Mesothelial cell of epicardium (in vitro differentiated cells): ENCODE results near the gene APOH. TPM values are rescaled to one million over a fixed set of nuclear protein-coding genes. Genes with fewer than 3 reads are reported as not detected.

Experiments
- DNase-seq, 2 experiments: peaks; one replicate each; pipeline ENCODE4 v3.0.0; 2021; ENCODE audit warnings: low spot score in 2 of 2; ENCODE audit not compliant: unreplicated experiment in 2 of 2
- H3K27ac Mint-ChIP-seq: 2 replicates; pipeline ENCODE4 v1.8.0; 2021; ENCODE audit warnings: mixed read lengths
- H3K27me3 Mint-ChIP-seq: 2 replicates; pipeline ENCODE4 v1.8.0; 2021; ENCODE audit warnings: low read depth, mixed read lengths
- H3K36me3 Mint-ChIP-seq: 2 replicates; pipeline ENCODE4 v1.8.0; 2021; ENCODE audit warnings: mixed read lengths
- H3K4me1 Mint-ChIP-seq: 2 replicates; pipeline ENCODE4 v1.8.0; 2021; ENCODE audit warnings: mixed read lengths
- H3K4me3 Mint-ChIP-seq: 2 replicates; pipeline ENCODE4 v1.8.0; 2021; ENCODE audit warnings: mild to moderate bottlenecking, moderate library complexity, mixed read lengths
- H3K9me3 Mint-ChIP-seq: 2 replicates; pipeline ENCODE4 v1.8.0; 2021; ENCODE audit warnings: mixed read lengths
- CTCF ChIP-seq: fragments of 200-600 bp; sonication (generic); IDR thresholded peaks from one replicate; pipeline ENCODE4 v1.5.0; 2021; ENCODE audit warnings: antibody characterized with exemption; ENCODE audit not compliant: unreplicated experiment
- total RNA-seq: library from RNA; stranded (reverse); gene quantifications from 3 replicates; pipeline ENCODE4 v1.2.1, GENCODE V29; 2021

APOH gene
- total RNA-seq, 1 donor from 2014 or later = not detected

- H3K27me3 Mint-ChIP-seq = no peaks in the 10 kb centered on the region
- peaks cover 6% of the 10 kb centered on the region for H3K4me1 Mint-ChIP-seq
- H3K27ac Mint-ChIP-seq = no peak overlapping the region
- peaks cover 16% of the 10 kb centered on the region for H3K9me3 Mint-ChIP-seq
- no peak overlapping the region for H3K4me3 Mint-ChIP-seq
- no peak for DNase-seq
- H3K36me3 Mint-ChIP-seq = no peaks in the 10 kb centered on the region
- no peak for TF ChIP-seq CTCF
Measured at GRCh38 chr17:66272811-66273585, 43.8 kb upstream of the APOH start.

- no peaks in the 10 kb centered on the region for H3K36me3 Mint-ChIP-seq
- H3K9me3 Mint-ChIP-seq = peaks cover 16% of the 10 kb centered on the region
- peaks cover 2% of the 10 kb centered on the region for H3K27me3 Mint-ChIP-seq
- DNase-seq = no peak
- no peak for TF ChIP-seq CTCF
- H3K4me3 Mint-ChIP-seq = no peak overlapping the region
- no peak overlapping the region for H3K27ac Mint-ChIP-seq
- H3K4me1 Mint-ChIP-seq = peaks cover 6% of the 10 kb centered on the region
Measured at GRCh38 chr17:66271512-66271911, 42.3 kb upstream of the APOH start.

- no peak overlapping the region for H3K27ac Mint-ChIP-seq
- no peak for TF ChIP-seq CTCF
- H3K4me3 Mint-ChIP-seq = no peak overlapping the region
- H3K9me3 Mint-ChIP-seq = peaks cover 17% of the 10 kb centered on the region
- peaks cover 2% of the 10 kb centered on the region for H3K27me3 Mint-ChIP-seq
- no peaks in the 10 kb centered on the region for H3K36me3 Mint-ChIP-seq
- no peak for DNase-seq
- H3K4me1 Mint-ChIP-seq = peaks cover 6% of the 10 kb centered on the region
Measured at GRCh38 chr17:66270106-66270505, 40.9 kb upstream of the APOH start.

- H3K27ac Mint-ChIP-seq = no peak overlapping the region
Measured at GRCh38 chr17:66268247-66268927, 39.2 kb upstream of the APOH start.

GRCh38 chr17:66264696-66265095, 35.5 kb upstream of the APOH start:
- no peak overlapping the region for H3K27ac Mint-ChIP-seq
- peaks cover 17% of the 10 kb centered on the region for H3K9me3 Mint-ChIP-seq
- no peak for TF ChIP-seq CTCF
- no peak for DNase-seq
- H3K4me3 Mint-ChIP-seq = no peak overlapping the region
- peaks cover 10% of the 10 kb centered on the region for H3K27me3 Mint-ChIP-seq
- no peaks in the 10 kb centered on the region for H3K36me3 Mint-ChIP-seq
- no peaks in the 10 kb centered on the region for H3K4me1 Mint-ChIP-seq

More at GRCh38 chr17:66268247-66268927, 39.2 kb upstream of the APOH start:
- Mint-ChIP-seq H3K4me3 (no peak overlapping the region), H3K9me3 (peaks cover 29% of the 10 kb centered on the region), H3K4me1 (peaks cover 6% of the 10 kb centered on the region), H3K36me3 (no peaks in the 10 kb centered on the region), H3K27me3 (peaks cover 2% of the 10 kb centered on the region)
- DNase-seq = no peak
- no peak for TF ChIP-seq CTCF
